Measurements from ENCODE around the gene NKAIN2. TPM values are rescaled to one million over a fixed set of nuclear protein-coding genes. Genes with fewer than 3 reads are reported as not detected.

Gene NKAIN2
- total RNA-seq, 4 donors from 2014 or later, result 0.31 to 0.58 (median 0.39) TPM; not detected in 1

GRCh38 chr6:124131259-124131658 is 327.6 kb downstream of the NKAIN2 start:
- in situ Hi-C loops (cut with MboI; ENCODE audit: low sequenced_read_pairs in 4 of 4), result no loop called here
- TF ChIP-seq, protein P1, sequence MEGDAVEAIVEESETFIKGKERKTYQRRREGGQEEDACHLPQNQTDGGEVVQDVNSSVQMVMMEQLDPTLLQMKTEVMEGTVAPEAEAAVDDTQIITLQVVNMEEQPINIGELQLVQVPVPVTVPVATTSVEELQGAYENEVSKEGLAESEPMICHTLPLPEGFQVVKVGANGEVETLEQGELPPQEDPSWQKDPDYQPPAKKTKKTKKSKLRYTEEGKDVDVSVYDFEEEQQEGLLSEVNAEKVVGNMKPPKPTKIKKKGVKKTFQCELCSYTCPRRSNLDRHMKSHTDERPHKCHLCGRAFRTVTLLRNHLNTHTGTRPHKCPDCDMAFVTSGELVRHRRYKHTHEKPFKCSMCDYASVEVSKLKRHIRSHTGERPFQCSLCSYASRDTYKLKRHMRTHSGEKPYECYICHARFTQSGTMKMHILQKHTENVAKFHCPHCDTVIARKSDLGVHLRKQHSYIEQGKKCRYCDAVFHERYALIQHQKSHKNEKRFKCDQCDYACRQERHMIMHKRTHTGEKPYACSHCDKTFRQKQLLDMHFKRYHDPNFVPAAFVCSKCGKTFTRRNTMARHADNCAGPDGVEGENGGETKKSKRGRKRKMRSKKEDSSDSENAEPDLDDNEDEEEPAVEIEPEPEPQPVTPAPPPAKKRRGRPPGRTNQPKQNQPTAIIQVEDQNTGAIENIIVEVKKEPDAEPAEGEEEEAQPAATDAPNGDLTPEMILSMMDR (IDR thresholded peaks at IDR 0.05 in 4 of 5, conservative IDR thresholded peaks at IDR 0.05 in 1 of 5), result no peak
- TF ChIP-seq POLR2A (IDR thresholded peaks at IDR 0.05), result no peak
- Histone ChIP-seq H3K36me3 (no peaks in the 10 kb centered on the region), H3K9me3 (no peaks in the 10 kb centered on the region), H3K4me1 (no peaks in the 10 kb centered on the region), H3K27me3 (no peaks in the 10 kb centered on the region), H3K4me3 (no peak overlapping the region), H3K27ac (no peak overlapping the region)
- intact Hi-C loops (cut with DNase I; ENCODE audit: low total_unique reads), result no loop called here
- no peak for ATAC-seq
- DNase-seq, result no peak

DNA sequence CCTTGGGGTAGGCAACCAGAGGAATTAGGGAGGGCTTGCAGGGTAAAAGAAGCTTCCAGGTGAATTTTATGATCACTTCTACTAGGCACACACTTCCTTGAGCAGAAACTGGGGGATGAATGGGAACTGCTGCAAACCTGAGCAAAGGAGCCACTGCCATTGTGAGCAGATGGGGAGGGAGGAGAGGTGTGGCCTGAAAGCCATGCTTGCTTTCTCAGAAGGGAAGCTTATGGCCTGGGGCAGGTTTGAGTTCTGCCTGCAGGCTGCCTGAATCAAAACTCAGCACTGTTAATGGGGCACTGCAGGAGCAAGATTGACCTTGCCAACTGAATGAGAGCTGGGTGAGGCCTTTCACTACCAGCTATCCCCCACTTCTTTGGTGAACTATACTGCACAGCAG is 328.1 kb downstream of the NKAIN2 start:
- H3K36me3 ChIP-seq, result no peaks in the 10 kb centered on the region
- intact Hi-C loops (cut with DNase I; ENCODE audit: low total_unique reads) (no loop called here), in situ Hi-C loops (cut with MboI; ENCODE audit: low sequenced_read_pairs in 4 of 4) (no loop called here)
- H3K4me3 ChIP-seq, result no peak overlapping the region
- no peaks in the 10 kb centered on the region for H3K4me1 ChIP-seq
- no peak for DNase-seq
- TF ChIP-seq POLR2A (IDR thresholded peaks at IDR 0.05), result no peak
- TF ChIP-seq, protein P1 (IDR thresholded peaks at IDR 0.05 in 4 of 5, conservative IDR thresholded peaks at IDR 0.05 in 1 of 5), result no peak
- no peaks in the 10 kb centered on the region for H3K27me3 ChIP-seq
- H3K9me3 ChIP-seq, result no peaks in the 10 kb centered on the region
- no peak for ATAC-seq
- H3K27ac ChIP-seq, result no peak overlapping the region

- Histone ChIP-seq H3K4me3 (no peak overlapping the region), H3K27ac (no peak overlapping the region), H3K9me3 (no peaks in the 10 kb centered on the region), H3K4me1 (no peaks in the 10 kb centered on the region), H3K27me3 (no peaks in the 10 kb centered on the region), H3K36me3 (no peaks in the 10 kb centered on the region)
- no peak for ATAC-seq
- intact Hi-C loops (cut with DNase I; ENCODE audit: low total_unique reads) (no loop called here), in situ Hi-C loops (cut with MboI; ENCODE audit: low sequenced_read_pairs in 4 of 4) (no loop called here)
- DNase-seq, result no peak
- TF ChIP-seq, protein P1 (IDR thresholded peaks at IDR 0.05 in 4 of 5, conservative IDR thresholded peaks at IDR 0.05 in 1 of 5), result no peak
- no peak for TF ChIP-seq POLR2A (IDR thresholded peaks at IDR 0.05)
Measured at GRCh38 chr6:124132256-124132655, 328.6 kb downstream of the NKAIN2 start.

- intact Hi-C loops (cut with DNase I; ENCODE audit: low total_unique reads), result no loop called here
- no peak for DNase-seq
Measured at GRCh38 chr6:124142852-124143251, 339.2 kb downstream of the NKAIN2 start.

More at GRCh38 chr6:124142852-124143251, 339.2 kb downstream of the NKAIN2 start:
- H3K36me3 ChIP-seq, result no peaks in the 10 kb centered on the region
- no peaks in the 10 kb centered on the region for H3K9me3 ChIP-seq
- no peak overlapping the region for H3K27ac ChIP-seq
- no peaks in the 10 kb centered on the region for H3K4me1 ChIP-seq
- no peak overlapping the region for H3K4me3 ChIP-seq
- no peaks in the 10 kb centered on the region for H3K27me3 ChIP-seq
- TF ChIP-seq POLR2A (IDR thresholded peaks at IDR 0.05), result no peak
- TF ChIP-seq, protein P1 (IDR thresholded peaks at IDR 0.05 in 4 of 5, conservative IDR thresholded peaks at IDR 0.05 in 1 of 5), result no peak
- in situ Hi-C loops (cut with MboI; ENCODE audit: low sequenced_read_pairs in 4 of 4), result no loop called here
- ATAC-seq, result no peak
